ENCODE results near the gene NFATC3. TPM values are rescaled to one million over a fixed set of nuclear protein-coding genes. Genes with fewer than 3 reads are reported as not detected.

The NFATC3 gene
- total RNA-seq, 1 experiment from 2014 or later, result 43.9 TPM

DNA sequence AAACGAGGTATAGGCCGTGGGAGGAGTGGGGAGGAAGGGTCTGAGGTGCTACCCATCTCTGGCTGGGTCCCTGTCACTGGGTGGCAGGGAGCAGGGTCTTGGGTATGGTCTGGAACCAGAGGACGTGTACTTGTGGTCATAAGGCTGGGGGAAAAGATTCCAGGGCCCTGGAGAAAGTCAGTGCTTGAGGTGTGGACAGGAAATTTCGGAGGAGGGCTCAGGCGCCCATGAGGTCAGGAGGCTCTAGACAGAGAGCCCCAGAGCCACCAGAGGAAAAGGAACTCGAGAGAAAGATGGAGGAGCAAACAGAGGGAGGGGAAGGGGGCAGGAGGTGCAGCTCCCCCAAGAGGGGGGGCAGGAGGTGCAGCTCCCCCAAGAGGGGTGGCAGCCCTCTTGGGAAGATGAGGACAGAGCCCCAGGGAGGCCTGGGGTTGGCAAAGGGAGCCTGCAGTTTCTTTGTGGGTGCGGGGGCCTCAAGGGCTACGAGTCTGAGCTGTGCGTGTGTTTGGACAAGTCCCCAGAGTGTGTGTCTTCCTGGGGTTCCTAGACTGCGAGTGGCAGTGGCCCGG lies 178.5 kb downstream of the NFATC3 start:
- BruUV-seq (replicated peaks), result no TSS peak

DNA sequence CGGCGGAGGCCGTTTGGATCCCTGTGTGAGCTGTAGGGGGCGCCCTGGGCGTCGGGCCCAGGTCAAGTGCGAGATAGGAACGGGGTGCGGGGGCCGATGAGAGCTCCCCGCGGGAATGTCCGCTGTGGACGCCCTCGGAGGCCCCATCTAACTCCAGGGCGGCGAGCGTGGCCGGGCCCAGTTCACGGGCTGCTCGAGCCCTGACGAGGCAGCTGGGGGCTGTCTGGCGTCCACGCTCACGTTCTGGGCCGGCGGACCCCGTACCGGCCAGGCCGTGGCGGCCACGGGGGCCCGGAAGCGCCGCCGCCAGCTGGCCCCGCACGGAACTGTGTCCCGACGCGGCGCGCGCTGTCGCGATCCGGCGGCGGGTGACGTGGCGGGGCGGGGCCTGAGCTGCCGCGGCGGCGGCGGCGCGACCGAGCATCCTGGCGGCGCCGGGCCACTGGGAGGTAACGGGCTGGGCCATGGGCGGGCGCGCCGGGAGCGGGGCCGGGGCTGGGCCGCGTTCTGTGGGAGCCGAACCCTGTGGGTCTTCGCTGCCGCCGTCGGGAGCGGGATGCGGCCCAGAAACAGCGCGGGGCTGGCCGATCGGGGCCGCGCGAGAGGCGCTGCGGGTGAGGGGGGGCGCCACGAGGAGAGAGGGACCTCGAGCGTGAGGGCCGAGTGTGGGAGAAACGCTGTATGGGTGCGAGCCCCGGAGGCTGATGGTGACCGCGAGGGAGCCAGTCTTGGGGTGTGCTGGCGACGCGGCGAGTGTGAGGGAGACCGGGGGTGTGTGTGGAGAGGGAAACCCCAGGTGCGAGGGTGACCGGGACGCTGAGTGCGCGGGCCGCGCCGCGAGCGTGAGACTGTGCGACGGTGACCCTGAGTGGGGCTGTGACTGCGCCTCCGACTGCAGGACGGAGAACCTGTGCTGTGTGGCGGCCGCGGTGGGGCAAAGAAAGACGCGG lies 179.2 kb downstream of the NFATC3 start, which contains the start of gene SLC7A6:
TSS of gene SLC7A6 (plus strand) at position 399 of the 950 bp plus-strand sequence. CDS start 10,201 bp downstream, outside the sequence.
- Mint-ChIP-seq H3K9me3 (ENCODE audit: unreplicated experiment) (no peaks in the 10 kb centered on the region), H3K27me3 (ENCODE audit: insufficient read depth, unreplicated experiment) (no peaks in the 10 kb centered on the region), H3K4me1 (ENCODE audit: low read depth, unreplicated experiment) (peaks cover 31% of the 10 kb centered on the region), H3K36me3 (ENCODE audit: insufficient read depth, unreplicated experiment) (peaks cover 64% of the 10 kb centered on the region), H3K27ac (ENCODE audit: unreplicated experiment) (peak within 1 kb of the TSS; percentile 98), H3K4me3 (ENCODE audit: unreplicated experiment) (peak within 1 kb of the TSS; percentile 91)
- POLR2A ChIA-PET, result interaction anchor here (0.5 to 5.1 kb wide), 16 partner anchors 16 to 1511 kb away, joined by 3 to 59 read pairs (median 5); partner anchors contain the start of genes ESRP2, PLA2G15, PRMT7 and SLC7A6OS
- Histone ChIP-seq H3K9me3 (no peaks in the 10 kb centered on the region), H3K36me3 (ENCODE audit: control insufficient read depth, insufficient read depth, low read length) (no peaks in the 10 kb centered on the region), H3K4me3 (ENCODE audit: low read depth, low read length) (peak within 1 kb of the TSS; percentile 94), H3K4me1 (peaks cover 44% of the 10 kb centered on the region), H3K27me3 (replicated peaks; ENCODE audit: control insufficient read depth, insufficient read depth, low read length) (no peaks in the 10 kb centered on the region)
- CTCF ChIA-PET, result interaction anchor here (0.9 to 5.5 kb wide), 14 partner anchors 9 to 180 kb away, joined by 3 to 98 read pairs (median 6); partner anchors contain the start of genes ESRP2, NFATC3, PLA2G15 and PRMT7
- intact Hi-C loops (cut with micrococcal nuclease; ENCODE audit: unreplicated experiment), result loop anchor here (1.0 to 5.0 kb wide), 5 partner anchors 17 to 64 kb away; partner anchors contain the start of genes PRMT7 and SLC7A6OS
- DNase-seq, result peak; percentile 85 to 90
- TSS peak; percentile 99 for BruUV-seq (replicated peaks)
- TF ChIP-seq, protein P1, sequence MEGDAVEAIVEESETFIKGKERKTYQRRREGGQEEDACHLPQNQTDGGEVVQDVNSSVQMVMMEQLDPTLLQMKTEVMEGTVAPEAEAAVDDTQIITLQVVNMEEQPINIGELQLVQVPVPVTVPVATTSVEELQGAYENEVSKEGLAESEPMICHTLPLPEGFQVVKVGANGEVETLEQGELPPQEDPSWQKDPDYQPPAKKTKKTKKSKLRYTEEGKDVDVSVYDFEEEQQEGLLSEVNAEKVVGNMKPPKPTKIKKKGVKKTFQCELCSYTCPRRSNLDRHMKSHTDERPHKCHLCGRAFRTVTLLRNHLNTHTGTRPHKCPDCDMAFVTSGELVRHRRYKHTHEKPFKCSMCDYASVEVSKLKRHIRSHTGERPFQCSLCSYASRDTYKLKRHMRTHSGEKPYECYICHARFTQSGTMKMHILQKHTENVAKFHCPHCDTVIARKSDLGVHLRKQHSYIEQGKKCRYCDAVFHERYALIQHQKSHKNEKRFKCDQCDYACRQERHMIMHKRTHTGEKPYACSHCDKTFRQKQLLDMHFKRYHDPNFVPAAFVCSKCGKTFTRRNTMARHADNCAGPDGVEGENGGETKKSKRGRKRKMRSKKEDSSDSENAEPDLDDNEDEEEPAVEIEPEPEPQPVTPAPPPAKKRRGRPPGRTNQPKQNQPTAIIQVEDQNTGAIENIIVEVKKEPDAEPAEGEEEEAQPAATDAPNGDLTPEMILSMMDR (IDR thresholded peaks at IDR 0.05; ENCODE audit: insufficient read depth in 1 of 2, low read depth in 1 of 2, low read length in 1 of 2, severe bottlenecking in 1 of 2, unreplicated experiment in 1 of 2), result peak; percentile 77 to 79

More for the DNA sequence above, 178.5 kb downstream of the NFATC3 start:
- intact Hi-C loops (cut with micrococcal nuclease; ENCODE audit: unreplicated experiment), result loop anchor here (5.0 kb wide), 1 partner anchor 34 kb away; no protein-coding TSS in a partner anchor
- peak overlapping the region; percentile 98 for H3K27ac Mint-ChIP-seq (ENCODE audit: unreplicated experiment)
- H3K27me3 Mint-ChIP-seq (ENCODE audit: insufficient read depth, unreplicated experiment), result no peaks in the 10 kb centered on the region
- Histone ChIP-seq H3K9me3 (no peaks in the 10 kb centered on the region), H3K4me1 (peaks cover 37% of the 10 kb centered on the region), H3K4me3 (ENCODE audit: low read depth, low read length) (peak overlapping the region; percentile 94), H3K27me3 (replicated peaks; ENCODE audit: control insufficient read depth, insufficient read depth, low read length) (no peaks in the 10 kb centered on the region), H3K36me3 (ENCODE audit: control insufficient read depth, insufficient read depth, low read length) (no peaks in the 10 kb centered on the region)
- H3K9me3 Mint-ChIP-seq (ENCODE audit: unreplicated experiment), result no peaks in the 10 kb centered on the region
- no peak for DNase-seq
- H3K36me3 Mint-ChIP-seq (ENCODE audit: insufficient read depth, unreplicated experiment), result peaks cover 58% of the 10 kb centered on the region
- ChIA-PET CTCF (interaction anchor here (0.9 to 5.5 kb wide), 13 partner anchors 9 to 179 kb away, joined by 3 to 98 read pairs (median 7); partner anchors contain the start of genes ESRP2, NFATC3, PLA2G15 and PRMT7), POLR2A (interaction anchor here (0.7 to 5.1 kb wide), 8 partner anchors 17 to 69 kb away, joined by 3 to 59 read pairs (median 18); partner anchors contain the start of genes ESRP2, PLA2G15, PRMT7 and SLC7A6OS)
- TF ChIP-seq, protein P1 (IDR thresholded peaks at IDR 0.05; ENCODE audit: insufficient read depth in 1 of 2, low read depth in 1 of 2, low read length in 1 of 2, severe bottlenecking in 1 of 2, unreplicated experiment in 1 of 2), result no peak
- peaks cover 31% of the 10 kb centered on the region for H3K4me1 Mint-ChIP-seq (ENCODE audit: low read depth, unreplicated experiment)
- peak overlapping the region; percentile 91 for H3K4me3 Mint-ChIP-seq (ENCODE audit: unreplicated experiment)
